Suprapubic skin (tissue), 3 donors: ENCODE measurements around the gene PIP4K2B.

Source experiments
- POLR2AphosphoS5 ChIP-seq, 3 donors: sonication (generic); formaldehyde crosslinking; IDR thresholded peaks; one replicate each; pipeline ENCODE4 v1.6.1; 2017; ENCODE audit warnings: antibody characterized with exemption in 3 of 3
- TF ChIP-seq, protein P1 (sequence below), 2 donors: fragments of 200-600 bp in 1 of 2; fragments of 450-650 bp in 1 of 2; sonication (generic) in 1 of 2; IDR thresholded peaks; one replicate each; pipeline ENCODE4 v1.5.1; 2016 to 2019; ENCODE audit warnings: antibody characterized with exemption in 2 of 2, mild to moderate bottlenecking in 1 of 2, moderate library complexity in 1 of 2

DNA sequence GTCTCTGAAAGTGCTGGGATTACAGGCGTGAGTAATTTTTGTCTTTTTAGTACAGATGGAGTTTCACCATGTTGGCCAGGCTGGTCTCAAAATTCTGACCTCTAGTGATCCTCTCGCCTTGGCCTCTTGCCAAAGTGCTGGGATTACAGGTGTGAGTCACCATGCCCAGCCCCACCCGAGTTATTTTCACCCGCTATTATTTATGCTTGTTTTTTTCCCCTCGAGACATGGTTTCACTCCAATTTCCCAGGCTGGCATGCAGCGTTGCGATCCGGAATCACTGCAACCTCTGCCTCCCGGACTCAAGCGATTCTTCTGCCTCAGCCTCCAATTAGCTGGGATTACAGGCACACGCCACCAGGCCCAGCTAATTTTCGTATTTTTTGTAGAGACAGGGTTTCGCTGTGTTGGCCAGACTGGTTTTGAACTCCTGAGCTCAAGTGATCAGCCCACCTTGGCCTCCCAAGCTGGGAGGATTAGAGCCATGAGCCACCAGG lies 45.0 kb upstream of the PIP4K2B start:
- no peak for TF ChIP-seq POLR2AphosphoS5 (IDR thresholded peaks at IDR 0.05)
- TF ChIP-seq, protein P1, sequence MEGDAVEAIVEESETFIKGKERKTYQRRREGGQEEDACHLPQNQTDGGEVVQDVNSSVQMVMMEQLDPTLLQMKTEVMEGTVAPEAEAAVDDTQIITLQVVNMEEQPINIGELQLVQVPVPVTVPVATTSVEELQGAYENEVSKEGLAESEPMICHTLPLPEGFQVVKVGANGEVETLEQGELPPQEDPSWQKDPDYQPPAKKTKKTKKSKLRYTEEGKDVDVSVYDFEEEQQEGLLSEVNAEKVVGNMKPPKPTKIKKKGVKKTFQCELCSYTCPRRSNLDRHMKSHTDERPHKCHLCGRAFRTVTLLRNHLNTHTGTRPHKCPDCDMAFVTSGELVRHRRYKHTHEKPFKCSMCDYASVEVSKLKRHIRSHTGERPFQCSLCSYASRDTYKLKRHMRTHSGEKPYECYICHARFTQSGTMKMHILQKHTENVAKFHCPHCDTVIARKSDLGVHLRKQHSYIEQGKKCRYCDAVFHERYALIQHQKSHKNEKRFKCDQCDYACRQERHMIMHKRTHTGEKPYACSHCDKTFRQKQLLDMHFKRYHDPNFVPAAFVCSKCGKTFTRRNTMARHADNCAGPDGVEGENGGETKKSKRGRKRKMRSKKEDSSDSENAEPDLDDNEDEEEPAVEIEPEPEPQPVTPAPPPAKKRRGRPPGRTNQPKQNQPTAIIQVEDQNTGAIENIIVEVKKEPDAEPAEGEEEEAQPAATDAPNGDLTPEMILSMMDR (IDR thresholded peaks at IDR 0.05), result no peak
